Testis (tissue), 3 donors: ENCODE data around the gene ZNF823. TPM values are rescaled to one million over a fixed set of nuclear protein-coding genes. Genes with fewer than 3 reads are reported as not detected.

Source experiments
- DNase-seq: peaks from one replicate; pipeline ENCODE4 v3.0.0-alpha.2; 2019
- H3K27ac ChIP-seq, 2 donors: fragments of 200-600 bp; sonication (generic); one replicate each; pipeline ENCODE4 v1.5.1; 2019
- H3K27me3 ChIP-seq: fragments of 200-600 bp; sonication (generic); one replicate; pipeline ENCODE4 v1.5.1; 2019
- H3K36me3 ChIP-seq: fragments of 200-600 bp; sonication (generic); one replicate; pipeline ENCODE4 v1.5.1; 2017; ENCODE audit warnings: low read depth; ENCODE audit errors: missing control alignments
- H3K4me1 ChIP-seq: fragments of 200-600 bp; sonication (generic); one replicate; pipeline ENCODE4 v1.5.1; 2019
- H3K4me3 ChIP-seq, 2 donors: fragments of 200-600 bp; sonication (generic); one replicate each; pipeline ENCODE4 v1.5.1; 2017 to 2019
- H3K9me3 ChIP-seq: fragments of 200-600 bp; sonication (generic); one replicate; pipeline ENCODE4 v1.5.1; 2017
- POLR2A ChIP-seq: fragments of 450-650 bp; IDR thresholded peaks from one replicate; pipeline ENCODE4 v1.6.1; 2017; ENCODE audit warnings: antibody characterized with exemption, mild to moderate bottlenecking, moderate library complexity
- WGBS, 2 donors: methylation state at CpG; one replicate each; pipeline ENCODE4 v1.1.5; 2018; 5-methylcytosine and 5-hydroxymethylcytosine counted together
- intact Hi-C: fragments of 100-400 bp; cut with DNase I; formaldehyde crosslinking; loops from one replicate; pipeline ENCODE4 v1.15.1; 2023; ENCODE audit warnings: low total_unique reads
- polyA plus RNA-seq: library from polyadenylated mRNA; stranded (reverse); fragments of 350-450 nt; fragmentation: Illumina TruSeq; extraction: RNeasy Lipid Tissue Mini Kit (QIAGEN cat#74804); gene quantifications from one replicate; pipeline ENCODE4 v1.2.3, GENCODE V29; 2014; ENCODE audit warnings: low read depth, low replicate concordance; ENCODE audit not compliant: insufficient read depth
- total RNA-seq, 2 donors: library from RNA; depleted of rRNA; stranded (reverse); fragments of >200 nt; gene quantifications; one replicate each; pipeline ENCODE4 v1.2.3, GENCODE V29; 2016
- TF ChIP-seq, protein P1 (sequence below), 3 experiments: fragments of 450-650 bp in 2 of 3; fragments of 200-600 bp in 1 of 3; sonication (generic) in 1 of 3; IDR thresholded peaks; one replicate each; pipeline ENCODE4 v1.5.1; 2016 to 2019; ENCODE audit warnings: antibody characterized with exemption in 3 of 3, mild to moderate bottlenecking in 2 of 3, moderate library complexity in 1 of 3

Gene ZNF823
- total and polyA plus RNA-seq, 3 donors from 2014 or later, result 1.6 to 5.2 (median 2.1) TPM

DNA sequence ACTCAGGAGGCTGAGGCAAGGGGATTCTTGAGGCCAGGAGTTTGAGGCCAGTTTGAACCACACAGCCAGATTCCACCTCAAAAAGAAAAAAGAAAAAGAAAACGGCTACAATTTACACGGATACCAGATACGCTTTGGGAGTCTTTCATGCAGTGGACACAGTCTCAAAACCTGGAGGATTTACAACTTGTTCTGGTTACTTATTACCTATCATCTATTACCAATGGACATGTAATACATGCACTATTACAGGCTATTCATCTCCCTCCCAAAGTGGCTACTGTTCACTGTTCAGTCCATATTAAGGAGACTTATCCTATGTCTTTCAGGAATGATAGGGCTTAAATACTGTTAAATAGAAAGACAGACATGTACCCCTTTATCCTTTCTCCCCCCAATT, 33.3 kb downstream of the ZNF823 start:
- TF ChIP-seq POLR2A, result no peak
- TF ChIP-seq, protein P1, sequence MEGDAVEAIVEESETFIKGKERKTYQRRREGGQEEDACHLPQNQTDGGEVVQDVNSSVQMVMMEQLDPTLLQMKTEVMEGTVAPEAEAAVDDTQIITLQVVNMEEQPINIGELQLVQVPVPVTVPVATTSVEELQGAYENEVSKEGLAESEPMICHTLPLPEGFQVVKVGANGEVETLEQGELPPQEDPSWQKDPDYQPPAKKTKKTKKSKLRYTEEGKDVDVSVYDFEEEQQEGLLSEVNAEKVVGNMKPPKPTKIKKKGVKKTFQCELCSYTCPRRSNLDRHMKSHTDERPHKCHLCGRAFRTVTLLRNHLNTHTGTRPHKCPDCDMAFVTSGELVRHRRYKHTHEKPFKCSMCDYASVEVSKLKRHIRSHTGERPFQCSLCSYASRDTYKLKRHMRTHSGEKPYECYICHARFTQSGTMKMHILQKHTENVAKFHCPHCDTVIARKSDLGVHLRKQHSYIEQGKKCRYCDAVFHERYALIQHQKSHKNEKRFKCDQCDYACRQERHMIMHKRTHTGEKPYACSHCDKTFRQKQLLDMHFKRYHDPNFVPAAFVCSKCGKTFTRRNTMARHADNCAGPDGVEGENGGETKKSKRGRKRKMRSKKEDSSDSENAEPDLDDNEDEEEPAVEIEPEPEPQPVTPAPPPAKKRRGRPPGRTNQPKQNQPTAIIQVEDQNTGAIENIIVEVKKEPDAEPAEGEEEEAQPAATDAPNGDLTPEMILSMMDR (IDR thresholded peaks at IDR 0.05), result no peak
- Histone ChIP-seq H3K27me3 (no peaks in the 10 kb centered on the region), H3K4me3 (no peak overlapping the region), H3K9me3 (no peaks in the 10 kb centered on the region), H3K36me3 (no peaks in the 10 kb centered on the region), H3K4me1 (no peaks in the 10 kb centered on the region), H3K27ac (no peak overlapping the region)
- WGBS, 2 donors, result 73 to 79% methylated on average over 3 of the region's 3 CpGs
- intact Hi-C loops, result no loop called here
- DNase-seq, result no peak

DNA sequence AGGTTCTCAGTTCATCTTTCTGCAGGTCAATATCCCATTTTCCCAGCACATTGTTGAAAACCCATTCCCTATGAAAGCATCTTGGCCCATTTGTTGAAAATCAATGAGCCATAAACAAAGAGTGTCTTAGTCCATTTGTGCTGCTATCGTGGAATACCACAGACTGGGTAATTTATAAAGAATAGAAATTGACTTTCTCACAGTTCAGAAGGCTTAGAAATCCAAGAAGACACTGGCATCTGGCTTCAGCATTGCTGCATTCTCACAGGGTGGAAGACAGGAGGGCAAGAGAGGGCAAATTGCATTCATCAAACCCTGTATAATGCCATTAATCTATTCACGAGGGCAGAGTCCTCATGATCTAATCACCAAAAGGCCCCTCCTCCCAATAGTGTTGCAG, 34.1 kb downstream of the ZNF823 start:
- Histone ChIP-seq H3K4me3 (no peak overlapping the region), H3K27ac (no peak overlapping the region), H3K9me3 (no peaks in the 10 kb centered on the region), H3K36me3 (no peaks in the 10 kb centered on the region), H3K4me1 (no peaks in the 10 kb centered on the region), H3K27me3 (no peaks in the 10 kb centered on the region)
- no peak for DNase-seq
- WGBS, 2 donors, result 60 to 68% methylated on average over 2 of the region's 2 CpGs
- intact Hi-C loops, result no loop called here
- no peak for TF ChIP-seq POLR2A

DNA sequence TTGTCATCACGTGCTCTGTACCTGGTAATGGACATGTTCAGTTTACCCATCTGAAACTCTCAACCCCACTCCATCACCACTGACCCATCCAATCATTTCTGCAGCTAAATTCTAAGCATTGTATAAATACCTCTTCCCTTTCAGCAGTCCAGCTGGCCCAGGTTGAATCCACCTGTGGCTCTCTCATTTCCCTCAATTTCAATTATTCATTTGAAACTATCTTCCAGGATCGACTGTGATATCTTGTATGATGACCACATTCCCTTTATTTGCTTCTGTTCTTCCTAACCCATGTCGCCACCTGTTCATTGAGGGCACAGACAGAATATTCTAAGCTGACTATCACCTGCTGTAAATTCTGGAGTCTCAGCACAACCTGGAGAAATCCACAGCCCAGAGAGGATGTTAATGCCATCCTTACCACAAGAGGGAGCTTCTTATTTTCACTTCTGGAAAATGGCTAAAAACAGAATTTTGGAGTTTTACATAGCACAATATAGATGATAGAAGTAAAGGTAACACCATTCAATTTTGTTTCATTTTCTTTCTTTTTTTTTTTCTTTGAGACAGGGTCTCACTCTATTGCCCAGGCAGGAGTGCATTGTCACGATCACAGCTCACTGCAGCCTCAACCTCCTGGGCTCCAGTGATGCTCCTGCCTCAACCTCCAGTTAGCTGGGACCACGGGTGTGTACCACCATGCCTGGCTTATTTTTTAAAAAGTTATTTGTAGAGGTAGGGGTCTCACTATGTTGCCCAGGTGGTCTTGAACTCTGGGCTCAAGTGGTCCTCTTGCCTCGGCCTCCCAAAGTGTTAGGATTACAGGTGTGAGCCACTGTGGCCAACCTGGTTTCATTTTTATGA, 38.6 kb downstream of the ZNF823 start:
- no peaks in the 10 kb centered on the region for H3K36me3 ChIP-seq
- intact Hi-C loops, result no loop called here
- H3K9me3 ChIP-seq, result no peaks in the 10 kb centered on the region
- H3K4me1 ChIP-seq, result no peaks in the 10 kb centered on the region
- WGBS, 2 donors, result 76 to 80% methylated on average over 6 of the region's 6 CpGs
- no peaks in the 10 kb centered on the region for H3K27me3 ChIP-seq
- no peak for TF ChIP-seq POLR2A
- TF ChIP-seq, protein P1 (IDR thresholded peaks at IDR 0.05), result peak; percentile 16 to 63 (median 60)
- no peak for DNase-seq
- H3K4me3 ChIP-seq, result no peak overlapping the region
- no peak overlapping the region for H3K27ac ChIP-seq

DNA sequence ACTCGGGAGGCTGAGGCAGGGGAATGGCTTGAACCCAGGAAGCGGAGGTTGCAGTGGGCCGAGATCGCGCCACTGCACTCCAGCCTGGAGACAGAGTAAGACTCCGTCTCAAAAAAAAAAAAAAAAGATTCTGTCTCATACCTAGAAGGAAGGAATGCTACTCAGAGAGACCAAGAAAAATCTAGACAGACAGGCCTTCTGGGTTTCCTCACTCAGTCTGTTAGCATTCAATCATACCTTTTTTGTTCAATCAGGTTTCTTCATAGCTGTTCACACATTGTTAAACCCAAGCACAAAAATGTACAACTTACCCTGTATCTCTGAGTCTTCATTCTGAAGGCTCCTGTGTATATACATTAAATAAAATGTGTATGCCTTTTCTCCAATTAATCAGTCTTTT, 40.5 kb downstream of the ZNF823 start:
- H3K4me3 ChIP-seq, result no peak overlapping the region

DNA sequence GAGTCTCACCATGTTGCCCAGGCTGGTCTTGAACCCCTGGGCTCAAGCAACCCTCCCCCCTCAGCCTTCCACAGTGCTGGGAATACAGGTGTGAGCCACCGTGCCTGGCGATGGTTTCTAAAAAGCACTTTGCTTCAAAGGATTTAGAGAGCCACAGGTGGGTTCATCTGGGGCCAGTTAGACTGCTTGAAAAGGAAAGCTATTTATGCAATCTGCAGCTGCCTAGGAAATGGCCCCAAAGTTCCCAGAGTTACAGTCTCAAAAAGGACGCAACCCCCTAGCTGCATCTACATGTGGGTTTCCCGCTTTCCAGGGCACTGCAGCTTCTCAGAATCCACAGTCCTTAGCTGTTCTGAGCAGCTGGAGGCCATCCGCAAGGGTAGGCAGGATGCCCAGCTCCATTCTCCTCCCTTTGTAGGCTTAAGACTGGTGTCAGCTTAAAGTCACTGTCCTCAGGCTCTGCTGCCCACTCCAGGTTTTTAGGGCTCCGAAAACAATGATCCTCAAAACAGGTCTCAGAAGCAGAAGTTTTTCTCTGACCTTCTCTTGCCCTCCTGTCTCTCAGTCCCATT, 41.4 kb downstream of the ZNF823 start:
- H3K27ac ChIP-seq, result no peak overlapping the region
- no peak for DNase-seq
- H3K27me3 ChIP-seq, result no peaks in the 10 kb centered on the region
- H3K4me1 ChIP-seq, result peaks cover 5% of the 10 kb centered on the region
- no peaks in the 10 kb centered on the region for H3K9me3 ChIP-seq
- TF ChIP-seq, protein P1 (IDR thresholded peaks at IDR 0.05), result no peak
- TF ChIP-seq POLR2A, result no peak
- H3K36me3 ChIP-seq, result no peaks in the 10 kb centered on the region
- H3K4me3 ChIP-seq, result no peak overlapping the region
- intact Hi-C loops, result no loop called here
- 72 to 80% methylated on average over 5 to 6 of the region's 6 CpGs for WGBS, 2 donors

More for the DNA sequence above, 40.5 kb downstream of the ZNF823 start:
- peaks cover 5% of the 10 kb centered on the region for H3K4me1 ChIP-seq
- TF ChIP-seq POLR2A, result no peak
- TF ChIP-seq, protein P1 (IDR thresholded peaks at IDR 0.05), result no peak
- no peaks in the 10 kb centered on the region for H3K36me3 ChIP-seq
- 95 to 97% methylated on average over 6 of the region's 6 CpGs for WGBS, 2 donors
- intact Hi-C loops, result no loop called here
- H3K27ac ChIP-seq, result no peak overlapping the region
- no peaks in the 10 kb centered on the region for H3K9me3 ChIP-seq
- no peak for DNase-seq
- no peaks in the 10 kb centered on the region for H3K27me3 ChIP-seq
